Activated CD8-positive, alpha-beta memory T cell treated with anti-CD3 and anti-CD28 coated beads for 48 hours (primary cell): ENCODE measurements around the gene SLC9A2.

ENCODE experiments used
- DNase-seq, 3 experiments: peaks; one replicate each; pipeline ENCODE4 v3.0.0-alpha.2; 2020; ENCODE audit warnings: low read depth in 2 of 3, low spot score in 2 of 3

Gene SLC9A2

GRCh38 chr2:102618452-102619413 lies 620 bp upstream of the SLC9A2 start:
- DNase-seq: peak in 2 of 3 experiments; percentile 3 to 8

DNA sequence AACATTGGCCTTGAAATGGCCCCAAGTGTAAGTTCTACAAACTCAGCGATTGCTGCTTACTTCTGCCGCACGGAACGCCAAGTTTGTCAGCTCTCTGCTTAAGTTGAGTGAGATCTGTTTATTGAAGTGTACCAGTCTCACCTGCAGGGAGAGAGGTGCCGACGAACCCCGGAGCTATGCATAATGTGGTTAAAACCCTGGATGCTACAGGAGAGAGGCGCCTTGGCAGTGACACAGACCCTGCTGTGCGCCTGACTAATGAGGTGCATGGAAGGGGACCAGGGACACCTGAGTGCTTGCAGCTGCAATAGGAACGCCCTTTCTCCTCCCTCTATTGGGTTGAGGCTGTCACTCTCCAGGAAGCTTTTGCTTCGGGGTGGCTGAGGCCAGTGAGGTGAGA lies 979 bp downstream of the SLC9A2 start:
- no peak for DNase-seq

GRCh38 chr2:102621630-102622029 lies 2.3 kb downstream of the SLC9A2 start:
- DNase-seq: no peak

- DNase-seq: no peak
Observed at GRCh38 chr2:102622646-102623045, 3.3 kb downstream of the SLC9A2 start.

DNA sequence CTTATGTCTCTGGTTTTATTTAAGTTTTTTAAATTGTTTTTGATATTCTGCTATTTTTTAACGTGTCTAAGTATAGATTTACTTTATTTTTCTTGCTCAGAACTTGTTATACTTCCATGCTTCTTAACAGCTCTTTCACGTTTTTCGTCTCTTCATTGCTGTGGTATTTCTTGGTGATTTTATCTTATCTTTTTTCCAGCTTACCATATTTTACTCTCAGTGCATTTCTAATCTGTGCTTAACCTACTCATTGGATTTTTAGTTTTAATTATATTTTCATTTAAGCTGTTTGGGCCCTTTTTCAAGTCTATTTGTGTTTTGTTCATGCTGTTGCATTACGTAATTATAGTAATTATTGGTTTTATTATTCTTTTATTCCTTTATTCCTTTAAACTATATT lies 11.1 kb downstream of the SLC9A2 start:
- DNase-seq: no peak

DNA sequence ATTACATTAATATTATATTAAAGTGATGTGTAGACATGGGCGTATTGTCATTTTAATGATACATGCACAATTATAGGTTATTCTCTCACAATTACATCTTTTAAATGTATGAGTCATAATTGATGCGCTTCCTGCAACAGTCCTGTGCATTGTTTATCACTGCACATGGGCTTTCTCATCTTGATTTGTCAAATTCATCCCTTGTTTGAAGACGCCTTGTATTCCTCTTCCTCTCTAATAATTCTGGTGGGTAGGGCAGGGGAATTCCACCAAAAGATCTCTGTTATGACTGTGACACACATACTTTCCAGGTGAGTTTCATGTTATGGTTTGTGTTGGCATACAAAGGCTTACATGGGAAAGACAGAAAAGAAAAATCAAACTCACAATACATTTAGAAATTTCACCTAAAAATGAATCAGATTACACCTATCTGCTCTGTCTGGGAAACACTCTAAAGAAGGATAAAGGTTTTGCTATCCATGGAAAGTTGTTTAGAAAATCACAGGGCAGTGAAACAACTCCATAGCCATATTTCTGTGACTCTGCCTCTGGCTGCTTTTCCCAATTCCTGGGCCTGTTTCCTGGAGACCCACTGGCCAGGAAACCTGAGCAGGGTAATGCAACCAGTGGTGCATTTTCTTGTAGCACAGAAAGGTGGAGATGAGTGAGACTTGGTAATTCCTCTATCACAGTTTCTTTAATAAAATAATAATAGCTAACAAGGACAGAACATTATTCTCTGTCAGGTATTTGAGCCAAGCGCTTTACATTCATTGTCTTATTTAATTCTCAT lies 13.2 kb downstream of the SLC9A2 start:
- no peak for DNase-seq

- no peak for DNase-seq
Observed at GRCh38 chr2:102634831-102635241, 15.5 kb downstream of the SLC9A2 start.

GRCh38 chr2:102635317-102635716 lies 16.0 kb downstream of the SLC9A2 start:
- DNase-seq: no peak

GRCh38 chr2:102636283-102636907 lies 17.0 kb downstream of the SLC9A2 start:
- no peak for DNase-seq

- no peak for DNase-seq
Observed at GRCh38 chr2:102637358-102637757, 18.0 kb downstream of the SLC9A2 start.

DNA sequence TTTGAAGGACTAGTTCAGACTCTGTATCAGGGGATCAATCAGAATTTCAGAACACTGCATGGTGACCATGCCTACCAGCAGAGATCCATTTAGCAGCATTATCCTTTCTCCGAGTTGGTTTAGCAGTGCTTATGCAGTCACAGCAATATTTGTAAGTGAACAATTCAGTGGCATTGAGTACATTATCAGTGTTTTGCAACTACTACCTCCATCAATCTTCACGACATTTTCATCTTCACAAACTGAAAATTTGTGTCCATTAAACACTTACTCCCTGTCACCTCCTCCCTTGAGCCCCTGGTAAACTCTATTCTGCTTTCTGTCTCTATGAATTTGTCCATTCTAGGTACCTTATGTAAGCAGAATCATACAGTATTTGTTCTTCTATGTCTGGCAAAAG lies 20.1 kb downstream of the SLC9A2 start:
- DNase-seq: no peak

GRCh38 chr2:102652126-102652525 lies 32.8 kb downstream of the SLC9A2 start:
- DNase-seq: no peak

DNA sequence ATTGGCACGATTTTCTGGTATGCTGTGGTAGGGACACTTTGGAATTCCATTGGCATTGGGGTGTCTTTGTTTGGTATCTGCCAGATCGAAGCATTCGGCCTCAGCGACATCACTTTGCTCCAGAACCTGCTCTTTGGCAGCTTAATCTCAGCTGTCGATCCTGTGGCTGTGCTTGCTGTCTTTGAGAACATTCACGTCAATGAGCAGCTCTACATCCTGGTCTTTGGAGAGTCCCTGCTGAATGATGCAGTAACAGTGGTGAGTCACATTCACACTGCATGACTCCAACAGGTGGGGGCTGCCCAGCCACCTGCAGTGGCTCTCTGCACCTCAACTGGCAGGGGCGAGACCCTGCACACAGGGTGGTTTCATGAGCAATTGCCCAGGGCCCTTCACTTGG lies 38.4 kb downstream of the SLC9A2 start:
- no peak for DNase-seq

DNA sequence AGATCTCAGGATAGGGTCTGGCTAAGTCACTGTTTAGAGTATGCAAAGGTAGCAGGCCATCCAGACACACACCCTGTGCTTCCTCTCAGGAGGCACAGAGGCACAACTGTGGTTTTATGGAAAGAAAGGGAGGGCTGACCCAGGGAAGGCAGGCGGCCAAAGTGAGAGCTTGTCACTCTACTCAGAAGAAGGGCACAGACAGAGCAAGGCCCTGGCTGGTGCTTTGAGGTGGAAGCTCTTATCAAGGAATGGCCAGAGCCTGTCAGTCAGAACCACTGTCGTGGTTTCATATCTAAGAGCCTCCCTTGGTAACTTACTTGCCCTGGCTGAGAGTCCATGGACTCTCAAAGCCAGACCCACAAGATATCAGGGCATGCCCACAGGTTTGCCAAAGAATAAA lies 40.7 kb downstream of the SLC9A2 start:
- no peak for DNase-seq

- no peak for DNase-seq
Observed at GRCh38 chr2:102660574-102660973, 41.2 kb downstream of the SLC9A2 start.

GRCh38 chr2:102661846-102662245 lies 42.5 kb downstream of the SLC9A2 start:
- no peak for DNase-seq

DNA sequence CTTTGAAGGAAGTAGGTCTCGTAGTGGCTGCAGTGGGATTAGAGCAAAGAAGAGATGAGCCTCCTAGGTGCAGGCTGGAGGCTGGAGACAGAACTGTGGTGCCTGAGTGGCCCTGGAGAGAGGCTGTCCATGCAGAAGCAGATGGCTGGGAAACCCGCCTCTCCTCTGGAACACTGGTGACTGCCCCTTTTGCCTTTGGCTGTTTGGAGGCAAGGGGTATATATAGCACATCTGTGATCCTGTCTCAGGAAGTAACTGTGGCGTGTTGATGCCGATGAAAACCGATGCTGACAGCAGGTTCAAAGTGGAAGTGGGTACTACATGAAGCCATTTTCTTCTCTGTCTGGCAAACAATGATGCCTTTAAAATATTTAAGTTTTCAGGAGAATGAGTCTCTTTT lies 43.5 kb downstream of the SLC9A2 start:
- DNase-seq: no peak

DNA sequence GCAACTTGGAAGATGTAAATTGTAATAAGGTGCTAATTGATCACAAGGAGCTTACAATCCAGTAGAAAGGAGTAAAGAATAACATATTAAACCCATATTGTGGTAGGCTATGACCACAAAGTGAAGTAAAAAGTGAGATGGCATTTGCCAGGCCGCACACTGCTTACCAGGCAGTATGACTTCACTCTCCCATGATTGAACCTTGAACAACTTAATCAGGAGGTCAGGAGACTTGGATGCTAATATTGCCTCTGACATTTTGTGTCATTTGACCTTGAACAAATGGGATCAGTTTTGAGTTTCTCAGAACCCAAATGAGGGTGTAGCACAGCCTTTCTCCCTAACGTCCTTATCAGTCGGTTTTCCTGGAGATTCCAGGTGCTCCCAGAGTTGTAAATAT lies 44.0 kb downstream of the SLC9A2 start:
- DNase-seq: no peak

- DNase-seq: peak in 1 of 3 experiments; percentile 4
Observed at GRCh38 chr2:102664471-102664909, 45.1 kb downstream of the SLC9A2 start.

DNA sequence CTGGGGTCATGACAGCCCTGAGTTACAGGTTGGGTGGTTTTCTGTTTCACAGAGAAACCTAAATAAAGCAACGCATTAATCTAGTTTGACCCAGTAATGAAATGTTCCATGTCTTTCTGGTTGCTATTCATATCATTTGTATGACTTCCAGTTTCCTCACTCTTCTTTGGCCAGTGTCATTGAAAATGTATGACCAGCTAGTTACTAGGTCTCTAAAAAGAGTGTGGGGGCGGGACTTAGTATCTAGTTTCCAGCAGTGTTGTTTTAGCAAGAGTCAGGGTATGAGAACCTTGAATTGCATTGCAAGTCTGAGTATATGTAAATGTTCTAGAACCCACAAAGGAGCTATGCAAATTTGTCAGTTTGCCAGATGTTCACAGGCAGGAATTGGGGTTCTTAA lies 47.7 kb downstream of the SLC9A2 start:
- DNase-seq: no peak

DNA sequence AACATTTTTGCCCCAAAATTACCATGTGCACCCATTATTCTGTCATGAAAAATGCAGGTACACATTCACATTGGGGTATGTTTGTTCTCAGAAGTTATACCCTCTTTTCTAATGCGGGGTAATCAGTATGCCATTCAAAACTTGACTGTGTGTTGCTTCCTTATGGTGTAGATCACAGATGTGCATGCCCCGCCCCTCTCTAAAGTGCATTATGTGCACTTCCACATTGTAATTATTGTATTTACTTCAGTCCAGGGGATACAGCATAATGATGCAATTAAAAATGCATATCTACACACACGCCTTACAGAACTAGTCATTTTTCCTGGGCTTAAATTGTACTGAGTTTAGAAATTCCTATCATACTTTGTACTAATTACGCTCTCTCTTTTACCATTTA lies 48.8 kb downstream of the SLC9A2 start:
- no peak for DNase-seq

GRCh38 chr2:102669401-102669800 lies 50.0 kb downstream of the SLC9A2 start:
- DNase-seq: no peak
